NCI-H82 treated with DMSO at 0.1 percent for 48 hours (cell line): ENCODE measurements around the gene HERC3.

ENCODE experiments used
- DNase-seq: peaks from one replicate; lab custom pipeline; 2025; ENCODE audit not compliant: unreplicated experiment; lab: John Stamatoyannopoulos, UW

The HERC3 gene

DNA sequence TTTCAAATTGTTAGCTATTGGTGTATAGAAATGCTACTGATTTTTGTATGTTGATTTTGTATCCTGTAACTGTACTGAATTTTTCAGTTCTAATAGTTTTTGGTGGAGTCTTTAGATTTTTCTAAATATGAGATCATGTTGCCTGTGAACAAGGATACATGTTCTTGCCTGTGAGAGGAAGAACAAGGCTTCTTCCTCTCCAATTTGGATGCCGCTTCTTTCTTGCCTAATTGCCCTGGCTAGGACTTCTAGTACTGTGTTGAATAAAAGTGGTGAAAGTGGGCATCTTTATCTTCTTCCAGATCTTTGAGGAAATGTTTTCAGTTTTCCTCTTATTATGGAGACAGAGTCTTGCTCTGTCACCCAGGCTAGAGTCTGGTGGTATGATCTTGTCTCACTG lies 121.5 kb downstream of the HERC3 start:
- no peak for DNase-seq

DNA sequence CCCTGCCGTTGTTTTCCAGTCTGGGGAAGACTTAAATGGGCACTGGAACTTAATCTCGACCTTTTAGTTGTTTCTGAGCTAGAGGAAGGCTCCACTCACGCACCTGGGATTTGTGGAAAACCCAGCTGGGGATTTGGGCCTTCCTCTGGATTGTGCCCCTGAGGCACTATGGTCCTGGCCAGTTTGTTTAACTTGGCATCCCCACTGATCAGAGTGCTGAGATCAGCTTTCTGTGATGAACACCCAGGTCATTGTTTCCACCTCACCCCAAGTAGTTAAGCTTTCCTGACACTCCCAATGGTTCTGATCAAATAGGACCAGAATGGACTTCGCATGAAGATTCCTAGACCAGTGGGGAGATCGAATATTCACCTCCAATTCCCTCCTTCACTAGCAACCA lies 125.8 kb downstream of the HERC3 start:
- no peak for DNase-seq

DNA sequence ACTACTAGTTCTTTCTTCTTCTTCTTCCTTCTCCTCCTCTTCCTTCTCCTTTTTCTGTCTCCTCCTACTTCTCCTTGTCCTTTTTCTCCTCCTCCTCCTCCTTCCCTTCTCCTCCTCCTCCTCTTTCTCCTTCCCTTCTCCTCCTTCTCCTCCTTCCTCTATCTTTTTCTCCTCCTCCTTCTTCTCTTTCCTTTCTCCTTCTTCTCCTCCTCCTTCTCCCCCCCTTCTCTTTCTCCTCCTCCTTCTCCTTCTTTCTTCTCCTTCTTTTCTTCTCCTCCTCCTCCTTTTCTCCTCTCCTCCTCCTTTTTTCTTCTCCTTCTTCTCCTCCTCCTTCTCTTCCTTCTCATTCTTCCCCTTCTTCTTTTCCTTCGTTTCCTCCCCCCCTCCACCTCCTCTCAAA lies 127.1 kb downstream of the HERC3 start:
- DNase-seq: no peak

DNA sequence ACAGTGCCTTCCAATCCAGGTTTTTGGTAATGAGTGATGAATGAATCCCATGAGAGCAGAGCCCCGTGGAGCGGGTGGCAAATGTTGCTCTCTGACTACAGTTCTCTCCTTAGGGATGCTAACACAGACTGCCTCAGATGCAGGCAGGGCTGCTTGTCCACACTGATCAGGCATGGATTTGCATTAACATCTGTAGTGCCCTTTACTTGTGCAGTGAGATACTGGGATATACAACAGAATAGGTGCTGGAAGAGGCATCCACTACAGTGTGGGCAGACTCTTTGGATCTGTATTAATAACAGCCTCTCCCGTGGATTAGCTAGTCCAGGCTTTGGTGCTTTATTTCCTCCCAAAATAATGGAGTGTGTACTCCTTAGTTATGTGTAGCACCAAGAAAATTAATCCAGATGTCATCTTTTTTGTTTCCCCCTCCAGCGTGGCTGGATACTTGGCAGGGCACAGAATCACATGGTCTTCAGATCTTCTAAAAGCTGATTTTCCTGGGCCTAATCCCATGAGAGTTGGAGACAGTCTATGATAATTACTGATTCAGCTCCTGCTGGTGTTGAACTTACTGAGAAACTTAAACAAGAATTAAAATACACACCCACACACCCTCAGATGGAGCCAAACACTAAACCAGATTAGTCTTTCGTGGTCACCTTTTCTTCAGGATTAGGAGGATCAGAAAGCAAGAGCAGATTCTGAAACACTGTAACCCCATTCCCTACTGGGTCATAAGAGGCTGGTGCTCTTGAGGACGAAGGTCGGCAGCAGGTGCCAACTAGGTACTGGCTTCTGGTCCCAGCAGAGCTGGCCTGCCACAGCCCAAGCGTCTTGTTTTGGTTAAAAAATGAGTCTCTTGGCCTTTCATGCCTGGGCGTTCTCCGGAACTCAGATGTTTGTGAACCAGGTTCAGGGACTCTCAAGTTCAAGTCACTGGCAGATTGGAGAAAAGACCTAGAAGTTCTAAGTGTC lies 128.5 kb downstream of the HERC3 start:
- DNase-seq: peak; percentile 78

DNA sequence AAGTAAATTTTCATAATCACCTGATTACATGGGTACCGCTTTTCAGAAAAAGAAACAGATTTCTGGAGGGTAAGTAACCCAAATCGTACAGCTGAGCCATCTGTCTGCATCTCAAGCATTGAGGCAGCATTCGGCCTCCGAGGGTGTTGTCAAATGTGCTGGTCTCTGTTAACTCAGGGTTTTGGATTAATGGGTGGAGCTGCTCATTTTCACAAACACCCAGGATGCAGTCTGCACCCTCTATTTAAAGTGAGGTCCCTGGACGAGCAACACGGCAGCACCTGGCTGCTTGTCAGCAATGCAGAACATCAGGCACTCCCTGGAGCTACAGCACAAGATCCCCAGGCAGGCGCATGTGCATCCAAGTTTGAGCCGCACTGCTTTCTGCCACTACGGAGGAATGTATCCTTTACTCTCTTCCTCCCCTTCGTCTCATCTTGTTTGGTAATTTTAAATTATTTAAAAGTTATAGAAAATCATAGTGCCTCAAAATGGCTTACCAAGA lies 130.0 kb downstream of the HERC3 start:
- no peak for DNase-seq

DNA sequence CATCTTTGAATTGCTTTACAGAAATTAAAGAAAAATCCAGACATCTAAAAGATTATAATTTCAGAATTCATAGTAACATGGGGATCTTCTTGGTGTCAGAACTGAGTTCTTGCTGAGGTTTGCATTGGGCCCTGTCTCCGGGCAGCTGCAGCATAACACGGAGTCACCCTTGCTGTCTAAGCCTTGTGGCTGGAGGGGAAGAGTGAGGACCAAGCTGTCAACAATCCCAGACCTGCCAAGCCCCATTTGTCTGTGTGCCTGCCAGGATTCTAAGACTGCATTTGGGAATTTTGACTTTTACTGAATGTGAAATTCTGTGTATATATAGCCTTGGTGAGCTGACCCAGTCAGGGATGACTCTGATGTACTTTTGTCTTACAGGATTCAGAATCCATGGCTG lies 130.5 kb downstream of the HERC3 start:
- DNase-seq: no peak

DNA sequence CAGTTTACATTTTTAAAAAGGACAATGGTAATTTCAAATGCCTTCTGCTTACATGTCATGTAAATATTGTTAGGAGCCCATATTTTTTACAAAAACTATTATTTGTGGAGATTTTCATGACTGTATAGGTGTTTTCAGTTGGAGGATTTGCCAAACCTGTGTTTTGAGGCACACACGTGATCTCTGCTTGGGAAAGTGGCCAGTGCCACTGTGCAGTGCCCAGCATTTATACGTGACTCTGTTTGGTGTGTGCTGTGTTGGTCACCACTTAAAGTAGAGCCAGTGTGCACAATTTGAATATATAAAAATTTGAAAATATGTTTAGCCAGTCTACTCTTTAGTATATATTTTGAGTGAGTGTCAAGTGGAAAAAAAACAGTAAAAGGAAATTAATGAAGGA lies 132.1 kb downstream of the HERC3 start:
- no peak for DNase-seq

DNA sequence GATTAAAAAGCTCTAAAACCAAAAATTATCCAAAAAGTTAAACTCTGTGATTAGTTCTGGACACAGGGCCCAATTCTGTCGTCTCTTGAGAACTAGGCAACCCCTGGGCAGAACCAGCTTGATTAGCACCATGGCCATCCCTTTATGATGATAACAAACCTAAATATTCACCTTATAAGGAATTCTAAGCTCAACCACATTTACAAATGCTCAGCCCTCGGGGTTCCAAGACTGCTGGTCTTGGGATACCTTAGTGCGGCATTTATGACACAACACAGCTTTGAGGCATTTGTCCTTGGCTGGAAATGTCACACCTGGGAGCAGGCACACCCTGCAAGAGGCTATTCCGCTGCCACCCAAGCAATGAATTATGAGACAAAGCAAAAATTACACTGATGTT lies 132.9 kb downstream of the HERC3 start:
- no peak for DNase-seq

DNA sequence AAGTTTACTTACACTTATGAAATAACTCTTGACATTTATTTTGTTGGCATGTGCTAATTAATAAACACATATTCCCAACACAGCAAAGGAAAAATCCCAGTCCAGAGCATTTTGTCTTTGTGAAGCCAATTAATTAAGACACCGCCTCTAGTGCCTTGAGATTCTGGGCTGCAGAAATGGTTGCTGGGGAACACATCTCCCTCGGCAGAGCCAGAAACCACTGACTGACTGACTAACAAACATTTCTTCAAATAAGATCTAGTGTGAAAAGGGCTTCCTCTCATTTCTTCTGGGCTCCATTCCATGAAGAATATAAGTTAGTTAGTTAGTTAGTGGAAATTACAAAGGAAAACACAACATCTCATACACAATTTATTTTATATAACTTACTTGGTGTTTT lies 133.7 kb downstream of the HERC3 start:
- no peak for DNase-seq

DNA sequence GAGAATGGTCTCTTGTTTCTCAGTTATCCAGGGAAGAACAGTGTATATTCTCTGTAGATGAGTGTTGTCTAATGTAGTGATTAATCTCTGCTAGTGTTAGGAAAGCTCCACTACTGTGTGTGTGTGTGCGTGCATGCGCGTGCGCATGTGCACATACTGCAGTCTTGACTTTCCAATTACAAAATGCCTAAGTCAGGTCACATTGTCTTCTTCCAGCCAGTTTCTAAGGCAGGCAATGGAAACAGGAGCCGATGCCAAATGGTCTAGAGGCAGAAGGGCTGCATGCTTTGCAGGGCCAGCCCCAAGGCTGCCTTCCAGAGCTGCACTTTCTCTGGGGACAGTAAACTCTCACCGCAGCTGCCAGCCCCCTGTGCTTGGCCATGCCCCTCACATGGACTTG lies 135.9 kb downstream of the HERC3 start:
- no peak for DNase-seq

DNA sequence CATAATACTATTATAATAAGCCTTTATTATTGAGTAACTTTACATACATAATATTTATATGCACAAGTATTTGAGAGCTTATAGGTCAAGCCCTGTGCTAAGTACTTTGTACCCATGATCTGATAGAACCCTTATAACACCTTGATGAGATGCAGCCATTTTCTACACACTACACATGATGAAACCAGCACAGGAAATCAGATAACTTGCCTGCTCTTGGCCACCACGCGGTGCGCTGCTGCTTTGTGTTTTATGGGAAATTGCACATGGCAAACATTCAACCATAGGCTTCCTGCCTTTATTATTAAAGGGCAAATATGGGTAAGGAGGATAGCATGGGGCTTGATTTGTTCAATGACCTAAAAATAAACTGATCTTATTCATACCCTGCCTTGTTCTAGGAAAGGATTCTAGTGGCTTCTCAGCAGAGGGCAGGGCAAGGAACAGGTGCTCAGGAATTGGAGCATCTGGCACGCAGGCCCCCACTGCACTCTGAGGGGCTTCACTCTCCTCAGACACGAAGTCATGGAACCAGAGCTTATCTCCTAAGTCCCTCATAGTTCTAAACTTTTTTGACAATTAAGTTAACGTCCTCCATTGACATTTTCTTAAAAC lies 137.0 kb downstream of the HERC3 start:
- no peak for DNase-seq

DNA sequence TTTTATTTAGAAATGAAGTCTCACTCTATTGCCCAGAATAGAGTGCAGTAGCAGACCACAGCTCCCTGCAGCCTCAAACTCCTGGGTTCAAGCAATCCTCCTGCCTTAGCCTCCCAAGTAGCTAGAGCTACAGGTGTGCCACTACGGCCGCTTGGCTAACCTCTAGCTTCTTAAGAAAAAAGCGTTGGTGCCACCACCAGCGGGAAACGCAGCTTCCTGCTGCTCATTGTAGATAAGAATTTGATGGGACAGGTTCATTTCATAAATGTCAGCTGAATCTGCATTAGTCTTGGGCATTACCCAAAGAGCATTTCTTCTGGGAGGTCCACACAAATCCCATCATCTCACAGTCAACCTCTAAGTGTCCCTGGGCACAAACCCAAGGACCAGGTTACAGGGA lies 138.5 kb downstream of the HERC3 start:
- no peak for DNase-seq

DNA sequence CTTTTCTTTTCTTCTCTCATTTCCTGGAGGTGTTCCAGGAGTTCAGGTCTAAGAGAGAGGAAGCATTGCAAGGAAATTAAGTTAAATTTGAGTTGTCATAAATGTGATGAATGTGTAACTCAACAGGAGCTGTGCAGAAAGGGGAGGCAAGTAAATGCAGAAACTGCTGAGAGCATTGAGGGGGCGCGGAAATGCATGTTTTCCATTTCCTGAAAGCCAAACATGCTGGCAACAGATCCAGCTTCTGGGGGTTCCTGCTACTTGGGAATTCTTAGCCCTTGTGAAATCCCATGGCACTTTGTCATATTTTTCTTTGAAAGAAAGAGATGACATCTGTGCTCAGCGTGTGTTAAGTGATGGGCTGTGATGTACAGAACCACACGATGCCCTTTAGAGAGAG lies 139.1 kb downstream of the HERC3 start:
- no peak for DNase-seq

DNA sequence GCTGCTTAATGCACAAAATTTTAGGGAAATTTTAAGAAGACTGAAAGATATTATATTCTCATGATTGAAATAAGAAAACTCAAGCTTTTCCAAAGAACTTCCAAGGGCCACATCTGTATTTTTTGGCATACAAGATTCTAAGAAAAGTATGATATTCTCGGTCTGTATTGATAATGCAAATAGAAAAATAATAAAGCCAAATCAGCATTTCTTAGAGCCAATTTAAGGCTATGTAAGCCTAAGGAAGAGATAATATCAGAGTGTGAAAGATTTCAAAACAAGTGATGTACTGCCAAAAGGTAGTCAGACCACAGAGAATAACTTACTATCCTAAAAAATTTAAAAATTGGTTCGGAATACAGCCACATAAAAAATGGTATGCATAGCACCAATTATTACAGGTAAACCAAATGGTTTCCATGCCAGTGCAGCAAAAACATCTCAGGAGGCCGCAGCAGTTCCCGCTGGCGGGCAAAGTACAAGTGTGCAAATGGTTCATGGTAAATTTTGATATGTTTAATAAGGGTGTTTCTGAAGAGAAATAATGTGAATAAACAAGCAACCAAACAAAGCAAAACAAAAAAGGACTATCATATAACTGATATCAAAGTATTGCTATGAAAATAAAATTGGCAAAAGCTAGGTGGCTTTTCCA lies 140.6 kb downstream of the HERC3 start:
- DNase-seq: no peak

DNA sequence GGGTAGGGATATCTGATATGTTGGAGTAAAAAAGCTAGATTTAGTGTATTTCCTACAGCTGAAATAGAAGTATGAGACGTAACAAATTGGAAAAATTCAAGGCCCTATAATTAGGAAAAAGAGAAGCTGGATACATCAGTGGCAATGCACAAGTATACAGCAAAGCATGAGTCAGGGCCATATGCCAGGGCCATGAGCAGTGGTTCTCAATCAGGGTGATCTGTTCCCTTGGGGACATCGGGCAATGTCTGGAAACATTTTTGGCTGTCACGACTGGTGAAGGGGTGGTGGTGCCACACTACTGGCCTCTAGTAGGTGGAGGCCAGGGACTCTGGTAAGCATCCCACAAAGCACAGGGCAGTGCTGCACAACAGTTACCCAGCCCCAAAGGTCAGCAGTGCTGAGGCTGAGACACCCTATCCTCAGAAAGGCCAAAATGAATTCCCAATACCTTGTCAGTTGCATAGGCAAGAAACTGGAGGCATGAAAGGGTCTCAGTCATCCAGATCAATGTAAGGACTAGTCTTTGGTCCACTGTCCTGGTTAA lies 142.2 kb downstream of the HERC3 start:
- DNase-seq: no peak

DNA sequence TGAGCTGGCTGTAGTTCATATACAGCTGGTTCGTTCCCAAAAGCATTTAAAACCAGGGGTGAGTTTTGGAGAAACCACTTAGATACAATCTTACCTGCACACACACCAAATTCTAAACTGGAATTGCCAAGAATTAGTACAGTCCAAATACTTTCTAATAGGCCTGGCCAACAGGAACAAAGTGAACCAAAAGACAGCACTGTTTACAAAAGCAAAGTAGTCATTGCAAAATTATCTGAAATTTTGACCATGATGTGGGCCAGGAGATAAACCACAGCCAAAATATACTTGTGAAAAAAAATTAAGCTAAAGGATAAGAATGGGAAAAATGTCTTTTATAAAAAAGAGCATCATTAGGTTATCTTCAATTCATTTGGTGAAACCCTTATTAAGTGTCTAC lies 143.3 kb downstream of the HERC3 start:
- DNase-seq: no peak

DNA sequence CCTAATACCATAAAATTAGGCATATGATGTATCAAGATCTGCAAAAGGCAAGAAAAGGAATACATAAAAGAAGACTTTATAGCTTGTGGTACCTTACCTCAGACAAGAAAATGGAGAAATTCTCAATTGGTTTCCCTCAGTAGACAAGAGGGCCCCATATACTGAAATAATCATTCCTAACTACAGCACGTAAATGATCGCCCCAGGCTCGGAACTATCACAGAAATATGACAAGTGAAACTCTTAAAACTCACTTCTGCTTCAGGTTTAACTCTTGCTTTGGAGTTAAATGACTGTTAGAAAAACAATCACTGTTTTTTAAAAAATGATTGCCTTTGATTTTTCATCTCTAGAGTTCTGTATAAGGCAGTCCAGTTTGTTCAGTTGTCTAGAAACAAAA lies 144.0 kb downstream of the HERC3 start:
- no peak for DNase-seq

DNA sequence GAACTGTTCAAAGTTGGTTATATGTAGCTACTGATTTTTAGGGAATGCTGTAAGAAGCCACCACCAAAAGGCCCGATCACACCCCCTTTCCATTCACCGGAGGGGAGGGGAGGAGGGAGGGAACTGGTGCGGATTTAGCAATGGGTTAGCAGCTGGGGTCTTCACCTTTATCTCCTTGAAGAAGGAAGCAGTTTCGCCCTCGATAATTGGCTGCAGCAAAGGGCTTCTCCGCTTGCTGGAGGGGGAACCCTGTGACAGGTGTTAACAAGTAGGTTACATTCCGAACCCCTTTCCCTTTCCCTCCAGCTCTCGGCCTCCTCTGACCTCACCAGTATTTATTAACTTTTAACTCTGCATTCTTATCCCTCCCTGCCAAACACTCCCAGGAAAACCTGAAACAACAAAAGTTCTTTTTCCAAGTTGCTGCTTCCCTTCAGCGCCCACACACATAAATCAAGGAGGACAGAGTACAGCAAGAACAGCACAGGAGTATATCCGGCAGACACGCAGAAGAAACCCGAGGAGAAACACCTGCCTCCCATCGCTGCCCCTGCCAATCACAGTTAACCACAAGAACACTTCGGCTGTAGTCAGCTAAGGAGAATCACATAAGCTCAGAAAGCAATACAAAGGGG lies 145.1 kb downstream of the HERC3 start:
- no peak for DNase-seq

DNA sequence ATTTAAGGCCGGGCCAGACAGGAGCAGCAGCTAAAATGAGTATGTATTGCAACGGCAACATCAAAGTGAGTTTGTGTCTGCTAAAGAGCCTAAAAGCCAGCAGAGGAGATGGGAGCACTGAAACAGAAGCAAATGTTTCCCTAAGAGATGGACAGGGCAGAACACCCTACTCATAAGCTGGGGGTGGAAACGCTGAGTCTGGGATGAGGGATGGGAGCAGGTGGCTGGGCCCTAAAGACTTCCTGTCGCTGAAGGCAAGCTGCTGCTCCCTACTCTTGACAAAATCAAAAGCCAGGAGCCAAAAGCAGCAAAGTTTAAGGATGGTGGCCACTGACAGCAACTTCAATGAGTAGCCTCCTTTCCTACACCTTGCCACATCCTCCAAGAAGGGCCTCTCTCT lies 145.9 kb downstream of the HERC3 start:
- no peak for DNase-seq

DNA sequence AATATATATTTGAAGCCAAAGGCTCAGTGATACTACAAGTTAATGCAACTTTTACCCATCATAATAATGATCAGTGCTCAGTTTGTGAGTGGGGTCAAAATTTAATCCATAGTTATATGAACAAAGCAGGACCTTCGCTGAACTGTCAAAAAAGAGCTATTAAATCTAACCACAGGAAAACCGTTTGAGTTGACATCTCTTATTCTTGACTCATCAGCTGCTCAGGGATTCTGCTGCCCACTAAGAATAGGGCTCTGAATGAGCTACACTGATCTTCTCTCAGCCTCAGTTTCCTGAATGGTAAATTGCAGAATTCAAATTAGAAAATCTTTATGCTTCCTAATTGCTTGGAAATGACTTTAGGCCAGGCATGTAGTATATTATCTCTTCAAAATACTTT lies 150.3 kb downstream of the HERC3 start:
- DNase-seq: no peak

DNA sequence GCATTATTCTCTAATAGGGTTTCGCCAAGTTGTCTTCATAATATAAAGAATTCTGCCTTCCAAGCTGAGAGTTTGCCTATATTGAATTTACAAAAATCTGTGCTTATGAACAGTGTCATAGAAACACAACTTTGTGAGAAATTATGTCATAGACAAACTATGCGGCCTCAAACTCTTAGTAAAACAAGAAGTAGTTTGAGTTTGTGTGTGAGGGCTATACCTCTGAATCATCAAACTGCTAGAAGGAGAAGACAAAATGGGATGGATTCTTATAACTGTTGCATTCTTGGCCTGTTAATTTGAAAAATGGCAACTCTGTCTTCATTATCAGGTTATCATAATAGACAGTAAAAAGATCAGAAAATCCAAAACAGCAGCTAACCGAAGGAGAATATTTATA lies 151.4 kb downstream of the HERC3 start:
- no peak for DNase-seq
